NOMO-1 treated with dmso at 0.1 percent for 144 hours (cell line): ENCODE measurements around the gene DPYD.

Source experiments
- DNase-seq: peaks from one replicate; lab custom pipeline; 2025; ENCODE audit not compliant: unreplicated experiment; lab: John Stamatoyannopoulos, UW

The DPYD gene

DNA sequence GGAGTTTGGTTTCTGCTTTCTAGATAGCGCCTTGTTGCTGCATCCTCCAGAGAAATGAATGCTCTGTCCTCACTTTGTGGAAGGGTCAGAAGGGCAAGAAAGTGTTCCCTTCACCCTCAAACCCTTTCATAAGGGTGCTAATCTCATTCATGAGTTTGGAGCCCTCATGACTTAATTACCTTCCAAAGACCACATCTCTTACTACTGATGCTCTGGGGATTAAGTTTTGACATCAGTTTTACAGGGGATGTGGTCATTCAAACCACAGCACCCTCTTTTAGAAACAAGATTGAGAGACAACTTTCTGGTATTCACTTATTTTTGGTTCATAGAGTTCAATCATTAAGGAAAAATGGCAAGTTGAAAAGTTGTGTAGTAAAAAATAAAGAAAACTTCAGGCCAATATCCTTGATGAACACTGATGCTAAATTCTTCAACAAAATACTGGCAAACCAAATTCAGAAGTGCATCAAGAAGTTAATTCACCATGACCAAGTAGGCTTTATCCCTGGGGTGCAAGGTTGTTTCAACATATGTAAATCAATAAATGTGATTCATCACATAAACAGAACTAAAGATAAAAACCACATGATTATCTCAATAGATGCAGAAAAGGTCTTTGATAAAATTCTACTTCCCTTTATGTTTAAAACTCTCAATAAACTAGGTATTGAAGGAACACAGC is 757.1 kb downstream of the DPYD start:
- no peak for DNase-seq

DNA sequence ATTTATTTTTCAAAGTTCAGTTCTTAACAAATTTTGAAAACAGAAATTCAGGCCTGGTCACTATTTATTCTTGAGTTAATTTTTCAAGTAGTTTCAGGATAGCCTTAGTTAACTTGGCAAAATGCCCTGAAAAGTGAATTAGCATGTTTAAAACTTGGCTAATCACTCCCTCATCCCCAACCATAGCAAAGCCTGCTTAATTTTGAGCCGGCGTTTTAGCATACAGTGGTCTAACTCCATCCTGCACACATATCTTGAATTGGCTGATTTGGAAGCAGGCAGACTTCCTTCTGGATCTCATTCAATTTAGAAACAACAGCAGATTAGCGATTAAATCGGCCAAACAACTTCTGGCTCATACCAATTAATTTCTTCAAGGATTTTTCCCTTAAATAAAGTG is 760.0 kb downstream of the DPYD start:
- no peak for DNase-seq

DNA sequence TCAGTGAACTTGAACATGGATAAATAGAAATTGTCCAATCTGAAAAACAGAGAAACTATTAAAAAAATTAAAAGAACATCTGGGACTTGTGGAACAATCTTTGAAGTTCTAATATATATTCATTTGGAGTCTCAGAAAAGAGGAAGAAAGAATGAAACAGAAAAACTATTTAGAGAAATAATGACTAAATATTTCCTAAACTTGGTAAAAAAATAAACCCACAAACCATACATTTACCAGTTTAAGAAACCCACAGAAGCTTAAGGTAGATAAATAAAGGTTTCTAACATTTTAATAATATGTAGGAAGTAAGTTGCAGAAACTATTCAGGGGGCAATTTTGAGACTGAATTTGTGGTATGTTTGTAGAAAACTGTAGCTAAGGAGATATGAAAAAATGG is 761.5 kb downstream of the DPYD start:
- DNase-seq: no peak

DNA sequence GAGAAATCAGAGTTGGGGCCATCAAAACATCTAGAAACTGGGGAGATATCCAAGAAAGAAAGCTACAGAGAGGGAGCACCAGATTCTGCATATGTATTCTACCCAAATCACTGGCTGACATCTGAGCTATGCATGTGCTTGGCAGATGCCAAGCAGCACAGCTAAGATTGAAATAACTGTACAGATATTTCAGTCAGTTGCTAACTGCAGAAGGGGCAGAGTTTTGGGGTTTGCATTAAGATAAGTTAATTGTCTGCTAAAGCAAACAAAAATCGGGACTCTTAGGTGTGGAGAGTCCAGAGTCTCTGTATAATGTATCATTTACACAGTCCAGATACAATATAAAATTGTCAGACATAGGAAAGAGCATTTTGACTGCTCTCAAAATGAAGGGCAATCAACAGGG is 762.1 kb downstream of the DPYD start:
- DNase-seq: no peak

DNA sequence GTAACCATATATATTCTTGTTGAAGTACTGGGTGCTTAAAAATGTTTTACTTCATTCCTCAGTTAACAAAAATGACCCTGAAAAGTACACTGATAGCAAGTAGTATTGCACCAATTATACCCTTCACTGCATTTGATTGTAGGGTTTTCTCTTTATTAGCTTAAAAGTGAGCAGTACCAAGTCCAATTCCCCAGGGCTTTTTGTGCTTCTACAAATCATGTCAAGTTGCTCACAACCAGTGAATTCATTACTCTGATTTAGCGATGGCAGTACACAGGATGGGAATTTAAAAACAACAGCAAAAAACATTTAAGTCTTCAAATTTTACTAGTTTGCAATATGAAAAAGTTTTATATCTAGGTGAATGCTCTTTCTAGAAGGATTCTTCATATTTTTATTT is 762.8 kb downstream of the DPYD start:
- DNase-seq: no peak

DNA sequence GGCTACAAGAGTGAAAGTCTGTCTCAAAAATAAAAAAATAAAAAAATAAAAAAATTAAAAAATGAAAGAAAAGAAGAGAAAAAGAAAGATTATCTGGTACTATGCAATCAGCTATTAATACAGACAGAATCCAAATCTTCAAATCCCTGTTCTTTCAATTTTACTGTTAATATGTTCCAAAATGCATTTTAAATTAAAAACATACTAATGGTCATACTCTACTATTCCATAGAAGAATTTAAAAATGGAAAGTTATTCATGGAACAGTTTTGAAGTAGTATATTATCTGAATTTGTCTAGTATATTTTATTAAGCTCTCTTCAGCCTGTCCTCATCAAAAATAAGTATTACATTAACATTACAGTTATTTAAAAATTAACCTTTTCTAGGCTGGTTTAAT is 769.2 kb downstream of the DPYD start:
- no peak for DNase-seq

DNA sequence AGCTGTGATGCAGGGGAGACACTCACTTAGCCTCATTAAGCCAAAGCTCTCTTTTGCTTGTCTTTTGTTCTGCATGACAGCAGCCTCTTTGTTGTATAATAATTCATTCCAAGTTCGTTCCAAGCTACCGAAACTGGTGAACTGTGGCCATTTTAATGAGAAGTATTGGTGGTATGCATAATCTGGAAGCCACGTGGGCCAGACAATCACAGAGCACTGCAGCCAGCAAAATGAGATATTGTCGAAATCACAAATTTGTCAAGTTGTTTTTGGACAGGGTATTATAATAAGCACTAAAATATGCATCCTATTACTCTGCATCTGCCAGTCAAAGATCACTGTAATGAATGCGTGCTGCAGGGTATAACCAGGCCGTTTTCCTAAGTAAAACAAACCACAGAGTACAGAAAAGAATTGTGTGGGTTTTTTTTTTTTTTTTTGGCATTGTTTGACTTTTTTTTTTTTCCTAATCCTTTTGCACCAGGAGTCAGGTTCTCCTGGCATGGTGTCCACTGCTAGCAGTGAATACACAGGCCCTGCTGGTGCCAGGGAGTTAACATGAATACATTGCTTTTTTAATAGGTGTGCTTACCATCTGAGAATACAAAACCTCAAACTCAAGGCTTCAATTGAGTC is 775.4 kb downstream of the DPYD start:
- DNase-seq: no peak

DNA sequence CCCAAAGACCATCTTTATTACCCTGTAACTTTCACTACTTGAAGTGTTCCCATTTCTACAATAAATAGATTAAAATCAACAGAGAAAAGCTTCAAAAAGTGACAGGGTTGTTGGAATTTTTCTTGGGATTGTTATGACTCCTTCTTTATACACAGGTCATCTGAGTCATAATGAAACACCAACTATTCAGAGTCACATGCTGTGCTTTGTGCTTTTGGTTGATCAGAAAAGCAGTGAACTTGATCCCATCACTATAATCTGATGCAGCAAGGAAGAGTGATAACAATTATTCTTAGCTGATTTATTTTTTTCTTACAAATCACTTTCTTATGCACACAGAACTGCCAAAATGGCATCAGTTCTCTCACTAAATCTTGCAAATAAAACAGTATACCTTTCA is 776.3 kb downstream of the DPYD start:
- no peak for DNase-seq

DNA sequence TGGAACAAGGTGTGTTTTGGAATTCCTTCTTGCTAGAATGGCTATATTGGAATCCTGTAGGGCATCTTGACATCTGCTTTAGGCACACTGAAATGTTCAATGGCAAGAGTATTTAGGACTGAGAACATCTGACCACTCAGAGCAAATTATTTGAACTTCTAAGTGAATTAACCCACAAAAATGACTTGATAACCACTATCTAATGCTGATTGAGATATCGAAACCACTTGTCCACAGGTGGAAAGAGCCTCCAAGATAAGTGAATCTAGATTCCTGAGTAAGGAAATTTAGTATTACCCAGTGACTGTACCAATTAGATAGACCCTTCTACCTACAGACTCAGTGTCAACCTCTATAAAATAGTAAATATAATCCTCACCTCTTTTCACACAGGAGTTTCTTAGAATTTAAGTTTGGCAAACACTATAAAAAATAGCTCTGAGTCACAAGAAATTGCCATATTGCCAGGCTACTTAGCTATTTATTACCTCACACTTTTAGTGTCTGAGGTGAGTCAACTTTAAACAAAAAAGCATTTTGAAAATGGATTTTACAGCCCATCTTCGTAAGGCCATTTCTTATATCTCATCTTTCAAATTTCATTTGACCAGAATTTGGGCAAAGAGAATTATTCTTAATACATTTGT is 777.5 kb downstream of the DPYD start:
- no peak for DNase-seq

DNA sequence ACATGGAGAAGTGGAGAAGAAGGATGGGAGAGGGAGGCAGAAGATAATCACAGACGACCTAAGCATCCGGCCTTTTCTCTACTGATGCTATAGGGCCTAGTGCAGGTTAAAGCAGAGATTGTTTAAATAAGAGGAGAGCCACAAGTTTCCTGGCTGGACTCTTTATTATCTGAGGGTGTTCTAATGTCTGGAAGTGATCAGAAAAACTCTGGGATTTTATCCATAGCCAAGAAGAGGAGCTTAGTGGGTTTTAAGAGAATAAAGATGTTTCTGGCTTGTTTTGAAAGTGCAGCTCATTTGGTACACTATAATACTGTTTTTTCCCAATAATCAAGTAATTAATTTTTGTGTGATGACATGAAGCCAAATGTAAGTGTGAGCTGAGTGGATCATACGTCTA is 780.2 kb downstream of the DPYD start:
- DNase-seq: no peak

DNA sequence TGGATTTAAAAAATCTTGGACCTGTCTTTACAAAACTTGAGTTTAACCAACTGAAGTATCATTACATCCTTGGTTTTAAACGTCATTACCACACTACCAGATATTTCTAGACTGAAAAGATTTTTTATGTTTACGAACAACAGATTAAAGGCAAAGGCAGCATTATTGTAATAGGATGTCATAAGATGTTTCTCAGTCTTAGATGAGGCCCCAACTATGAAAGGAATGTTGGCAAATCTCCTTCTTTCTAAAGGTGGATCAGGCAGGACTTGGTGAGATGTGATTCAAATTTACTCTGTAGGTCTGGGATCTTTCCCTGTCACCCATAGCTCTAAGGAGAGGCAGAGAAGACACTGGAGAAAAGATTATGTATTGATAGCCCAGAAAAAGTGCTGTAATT is 781.3 kb downstream of the DPYD start:
- DNase-seq: no peak

DNA sequence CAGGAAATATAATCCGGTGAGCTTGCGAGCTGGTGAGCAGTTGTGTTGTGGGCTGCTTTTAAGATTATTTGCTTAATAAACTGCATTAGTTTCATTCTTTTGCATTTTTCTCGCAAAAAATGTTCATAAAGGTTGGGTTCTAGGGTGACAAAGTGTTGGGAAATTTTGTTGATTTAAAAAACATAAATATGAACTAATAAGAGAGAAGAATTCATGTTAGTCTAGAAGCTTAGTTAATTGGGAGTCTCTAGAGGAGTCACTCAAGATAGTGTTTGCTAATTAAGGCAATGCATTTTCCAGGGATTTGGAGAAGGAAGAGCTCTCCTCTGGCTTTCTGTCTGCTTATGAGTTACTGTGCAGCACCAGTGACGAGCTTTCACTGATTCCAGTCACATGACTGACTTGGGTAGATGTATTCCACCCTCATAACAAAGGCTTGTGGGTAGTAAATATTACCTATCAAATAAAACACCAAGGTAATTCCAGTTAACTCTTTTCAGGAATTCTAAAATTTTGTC is 782.3 kb downstream of the DPYD start:
- DNase-seq: no peak

DNA sequence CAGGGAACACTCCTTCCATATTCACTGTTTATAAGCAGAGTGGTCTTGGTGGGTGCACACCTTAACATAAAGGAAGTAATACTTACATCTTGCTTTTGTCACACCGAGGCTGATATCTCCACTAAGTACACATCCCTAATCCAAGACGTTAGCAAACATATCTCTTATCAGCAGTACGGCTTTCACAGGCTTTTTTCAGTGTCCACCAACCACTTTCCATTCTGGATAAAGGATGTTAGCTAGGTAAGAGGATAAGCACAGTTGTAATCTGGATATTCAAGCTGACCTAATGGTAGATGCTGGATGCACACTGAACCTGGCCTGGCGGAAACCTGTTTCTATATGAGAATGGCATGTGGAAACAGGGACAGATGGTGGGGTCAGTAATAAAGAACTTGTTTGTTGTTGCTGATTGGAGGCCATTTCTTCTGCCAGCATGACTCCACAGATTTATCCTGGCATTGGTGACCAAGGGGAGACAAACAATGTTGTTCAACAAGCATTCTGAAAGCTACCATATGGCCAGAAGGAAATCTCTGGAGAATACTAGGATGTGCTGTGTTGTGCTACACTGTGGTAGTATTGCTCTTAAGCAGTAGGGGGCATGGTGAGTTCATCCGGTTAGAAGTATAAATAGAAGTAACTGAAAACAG is 782.8 kb downstream of the DPYD start:
- peak; percentile 47 for DNase-seq

DNA sequence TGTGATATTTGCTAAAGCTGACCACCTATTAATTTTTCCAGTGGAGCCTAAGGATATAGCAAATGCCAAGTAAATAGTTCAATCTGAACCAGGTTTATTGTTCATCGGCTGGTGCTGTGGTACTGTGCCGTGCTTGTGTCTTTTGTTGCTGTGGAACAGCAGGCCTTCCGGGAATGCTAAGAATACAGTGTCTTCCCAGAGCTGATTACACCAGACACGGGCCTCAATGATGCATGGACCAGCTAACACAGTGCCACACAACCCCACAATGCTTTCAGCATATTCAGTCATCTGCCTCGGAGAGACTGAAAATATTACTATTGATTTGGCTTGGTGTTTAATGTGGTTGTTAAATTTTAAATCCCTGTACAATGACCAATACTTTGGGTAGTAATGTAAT is 783.8 kb downstream of the DPYD start:
- DNase-seq: no peak

DNA sequence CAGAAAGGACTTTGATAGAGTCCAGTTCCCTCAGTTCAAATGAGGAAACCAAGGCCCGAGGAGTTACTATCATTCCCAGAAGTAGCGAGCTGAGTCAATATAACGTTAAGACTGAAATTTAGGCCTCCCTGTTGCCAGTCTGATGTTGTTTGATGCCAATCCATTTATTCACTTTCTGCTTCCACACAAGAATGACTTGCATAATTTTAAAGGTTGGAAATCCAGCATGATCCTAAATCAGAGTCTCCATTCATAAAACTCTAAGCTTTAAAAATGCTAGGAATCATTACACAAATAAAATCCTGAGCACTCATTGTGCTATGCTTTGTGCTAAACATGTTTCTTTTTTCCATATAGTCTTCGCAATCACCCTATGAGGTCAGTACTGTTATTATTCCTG is 784.9 kb downstream of the DPYD start:
- DNase-seq: no peak

DNA sequence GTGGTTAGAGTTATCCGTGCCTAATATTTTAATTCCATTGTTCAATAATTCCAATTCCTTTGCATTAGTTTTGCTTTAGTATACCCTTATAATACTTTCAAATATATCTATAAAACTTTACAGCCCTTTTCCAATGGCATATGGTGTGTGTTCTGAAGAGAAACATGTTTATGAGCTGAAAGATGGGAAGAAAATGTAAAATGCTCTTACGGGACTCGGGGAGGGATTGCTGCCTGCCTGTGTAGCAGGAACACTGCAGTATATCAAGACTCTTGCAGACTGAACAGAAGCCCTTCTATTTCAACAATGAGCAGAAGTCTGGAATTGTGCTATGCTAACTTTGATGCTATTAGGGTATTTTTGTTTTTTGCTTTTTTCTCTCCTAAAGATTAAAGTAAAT is 792.4 kb downstream of the DPYD start:
- no peak for DNase-seq

DNA sequence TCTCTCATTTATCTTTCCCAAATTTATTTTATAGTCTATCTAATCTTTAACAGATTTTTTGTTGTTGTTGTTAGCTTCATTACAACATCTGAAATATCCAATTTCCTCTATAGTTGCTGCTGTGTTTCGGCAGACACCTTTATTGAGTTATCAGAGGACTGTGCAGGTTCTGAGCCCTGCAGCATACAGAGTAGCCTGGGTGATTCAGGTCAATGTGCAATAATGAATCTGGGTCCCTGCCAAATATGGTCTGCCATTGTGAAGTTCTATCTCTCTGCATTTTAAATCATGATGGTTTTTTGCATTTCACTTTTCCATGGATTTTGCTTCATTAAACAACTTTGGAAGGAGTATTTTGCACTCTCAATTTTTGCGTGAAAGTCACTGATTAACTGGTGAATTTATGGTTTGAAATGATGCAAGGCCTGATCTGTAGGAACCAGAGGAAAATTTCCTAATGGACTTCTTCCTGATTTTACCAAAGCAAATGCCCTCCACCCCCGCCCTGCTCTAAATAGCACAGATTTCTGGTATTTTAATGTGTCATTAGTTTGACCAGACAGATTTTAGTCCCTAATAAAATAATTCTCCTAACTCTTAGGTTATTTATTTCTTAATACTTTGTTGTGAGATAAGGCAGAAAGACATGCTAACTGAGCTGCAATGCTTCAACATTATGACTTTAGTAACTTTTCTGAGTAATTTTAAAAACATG is 797.0 kb downstream of the DPYD start:
- no peak for DNase-seq

DNA sequence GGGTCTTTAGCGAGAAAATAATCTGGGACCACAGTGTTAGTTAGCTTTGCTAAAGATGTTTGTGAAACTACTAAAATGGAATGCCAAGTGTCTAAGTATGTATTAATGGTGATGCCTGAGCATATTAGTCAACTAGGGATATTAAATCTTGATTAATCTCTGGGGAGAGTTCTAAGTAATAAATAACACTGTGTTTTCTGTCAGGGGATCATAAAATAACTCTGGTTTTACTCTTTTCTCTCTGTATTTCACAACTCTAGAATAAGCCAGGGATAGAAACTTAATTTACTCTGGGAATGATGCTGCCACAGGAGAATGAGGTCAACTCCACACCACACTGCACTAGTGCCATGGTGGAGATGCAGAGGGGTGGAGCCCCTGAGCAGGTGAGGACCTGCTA is 800.0 kb downstream of the DPYD start:
- no peak for DNase-seq

DNA sequence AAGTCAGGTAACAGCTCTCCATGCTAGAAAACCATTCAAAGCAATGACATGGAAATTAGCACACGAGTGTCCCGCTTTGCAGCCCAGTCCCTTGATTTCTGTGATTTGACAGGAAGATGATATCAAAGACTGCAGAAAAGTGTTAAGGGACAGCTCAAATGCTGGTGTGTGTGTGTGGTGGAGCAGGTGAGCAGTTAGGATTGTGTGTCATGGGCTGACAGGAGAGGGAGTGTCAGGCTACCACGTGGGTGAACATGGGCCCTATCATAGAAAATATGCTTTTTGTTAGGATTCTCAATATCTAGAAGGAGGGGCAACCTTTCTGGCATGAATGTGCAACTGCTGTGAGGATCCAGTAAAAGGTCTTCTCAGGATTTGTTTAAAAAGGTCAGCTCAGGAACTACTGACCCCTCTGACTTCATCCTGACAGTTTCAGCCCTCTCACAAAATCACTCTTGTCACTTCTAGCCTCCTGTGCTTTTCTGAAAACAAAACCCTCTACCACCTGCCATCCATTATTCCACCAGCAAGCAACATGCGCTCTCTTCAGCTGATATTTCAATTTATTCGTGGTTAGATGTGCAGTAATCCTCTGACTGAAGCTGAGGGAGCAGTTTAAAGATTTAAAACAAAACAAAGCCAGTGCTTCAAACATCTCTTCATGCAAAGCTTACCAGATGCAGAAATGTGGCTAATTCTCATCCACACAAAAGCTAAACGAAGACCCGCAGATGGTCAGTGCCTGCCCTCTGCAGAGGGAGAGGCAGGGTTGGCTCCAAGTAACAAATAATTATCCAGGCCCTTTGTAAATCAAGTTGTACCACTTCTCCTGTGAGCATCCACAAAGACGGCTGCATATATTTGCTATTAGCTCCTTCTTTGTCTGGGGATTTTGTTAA is 801.3 kb downstream of the DPYD start:
- no peak for DNase-seq

DNA sequence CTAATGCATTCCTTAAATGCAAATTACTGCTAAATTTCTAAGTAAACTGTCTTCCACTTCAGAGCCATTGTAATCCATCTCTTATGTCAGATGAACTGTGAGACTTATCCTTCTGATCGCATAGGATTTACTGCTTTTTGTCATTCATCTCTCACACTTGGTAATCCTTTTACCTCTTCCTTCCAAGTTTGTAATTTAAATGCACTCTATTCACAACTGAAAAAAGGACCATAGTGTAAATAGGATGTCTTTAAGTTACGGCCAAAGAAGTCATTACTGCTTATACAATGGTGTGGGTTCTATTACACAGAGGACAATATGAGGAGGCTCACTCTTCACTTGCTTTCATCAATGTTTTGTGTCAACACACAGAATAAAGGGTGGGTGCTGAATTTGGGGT is 806.0 kb downstream of the DPYD start:
- no peak for DNase-seq
